ENCODE data around the gene MAZ.

MAZ gene

GRCh38 chr16:29809031-29809747 is 2.9 kb downstream of the MAZ start:
- peak overlapping the region; percentile 62; the same call in 1 of the 2 replicates for H3K4me3 ChIP-seq (ENCODE audit: low read depth, low read length)
- no peak for TF ChIP-seq CTCF (IDR thresholded peaks at IDR 0.05; ENCODE audit: low read depth, low read length)

- no peak overlapping the region for H3K4me3 ChIP-seq (ENCODE audit: low read depth, low read length)
- no peak for TF ChIP-seq CTCF (IDR thresholded peaks at IDR 0.05; ENCODE audit: low read depth, low read length)
Measured at GRCh38 chr16:29809850-29810698, 3.7 kb downstream of the MAZ start.

- no peak overlapping the region for H3K4me3 ChIP-seq (ENCODE audit: low read depth, low read length)
- no peak for TF ChIP-seq CTCF (IDR thresholded peaks at IDR 0.05; ENCODE audit: low read depth, low read length)
Measured at GRCh38 chr16:29810699-29811169, 4.4 kb downstream of the MAZ start.

- peak overlapping the region; percentile 67 for H3K4me3 ChIP-seq (ENCODE audit: low read depth, low read length)
- no peak for TF ChIP-seq CTCF (IDR thresholded peaks at IDR 0.05; ENCODE audit: low read depth, low read length)
Measured at GRCh38 chr16:29811170-29811895, 5.0 kb downstream of the MAZ start.

- TF ChIP-seq CTCF (IDR thresholded peaks at IDR 0.05; ENCODE audit: low read depth, low read length), result no peak
- H3K4me3 ChIP-seq (ENCODE audit: low read depth, low read length), result peak within 1 kb of the TSS; percentile 67
Measured at GRCh38 chr16:29811896-29812665, 5.8 kb downstream of the MAZ start, which contains the start of gene PRRT2. Gene PRRT2 (plus strand): TSS chr16:29812193. CDS start chr16:29813055, 862 bp downstream.

- H3K4me3 ChIP-seq (ENCODE audit: low read depth, low read length), result peak overlapping the region; percentile 67
Measured at GRCh38 chr16:29812754-29813643, 6.7 kb downstream of the MAZ start.

More at GRCh38 chr16:29812754-29813643, 6.7 kb downstream of the MAZ start:
- TF ChIP-seq CTCF (IDR thresholded peaks at IDR 0.05; ENCODE audit: low read depth, low read length), result no peak

Measured in WI38 (cell line).